ENCODE data around the gene CERS4. TPM values are rescaled to one million over a fixed set of nuclear protein-coding genes. Genes with fewer than 3 reads are reported as not detected.

The CERS4 gene
- total RNA-seq, 1 donor from 2014 or later, result 17.7 TPM

Other genes starting within 250 kb of the CERS4 start
- gene ELAVL1, start 203.7 kb upstream of the CERS4 start, total RNA-seq, result 16.7 TPM
- gene CCL25, start 156.6 kb upstream of the CERS4 start, total RNA-seq, result not detected
- gene FBN3, start 59.8 kb upstream of the CERS4 start, total RNA-seq, result 4.2 TPM
- 11.5 TPM for gene CD320, start 99.0 kb downstream of the CERS4 start, total RNA-seq
- gene NDUFA7, start 112.0 kb downstream of the CERS4 start, total RNA-seq, result 21.4 TPM
- 371 TPM for gene RPS28, start 112.1 kb downstream of the CERS4 start, total RNA-seq
- 10.4 TPM for gene KANK3, start 133.9 kb downstream of the CERS4 start, total RNA-seq
- gene ANGPTL4, start 154.8 kb downstream of the CERS4 start, total RNA-seq, result 1.0 TPM
- 64.2 TPM for gene RAB11B, start 181.0 kb downstream of the CERS4 start, total RNA-seq
- 38.1 TPM for gene MARCHF2, start 203.9 kb downstream of the CERS4 start, total RNA-seq
- gene HNRNPM, start 235.6 kb downstream of the CERS4 start, total RNA-seq, result 59.0 TPM

Measured in skeletal muscle tissue (tissue), 1 donor.